Small intestine (tissue), 7 donors: ENCODE data around the gene QKI. TPM values are rescaled to one million over a fixed set of nuclear protein-coding genes. Genes with fewer than 3 reads are reported as not detected.

ENCODE experiments used
- DNase-seq, 2 donors: peaks; one replicate each; pipeline versions ENCODE4 v3.0.0 to v3.0.0-alpha.2; 2013
- FAIRE-seq: peaks from 2 replicates; lab custom pipeline; 2012; peaks lifted over from hg19 to GRCh38; lab: Jason Lieb, UNC
- H3K27ac ChIP-seq, 3 donors: one replicate each; pipeline ENCODE4 v1.5.1; 2013; ENCODE audit warnings: low read length in 2 of 3, mild to moderate bottlenecking in 2 of 3, control low read depth in 1 of 3, inconsistent platforms in 1 of 3, low read depth in 1 of 3, moderate library complexity in 1 of 3
- H3K27me3 ChIP-seq, 3 donors: one replicate each; pipeline ENCODE4 v1.6.1; 2013; ENCODE audit warnings: low read length in 3 of 3, inconsistent platforms in 1 of 3; ENCODE audit not compliant: control insufficient read depth in 3 of 3, insufficient read depth in 3 of 3
- H3K36me3 ChIP-seq, 3 donors: one replicate each; pipeline ENCODE4 v1.6.1; 2013; ENCODE audit warnings: low read length in 3 of 3, inconsistent platforms in 1 of 3, low read depth in 1 of 3, mild to moderate bottlenecking in 1 of 3, moderate library complexity in 1 of 3; ENCODE audit not compliant: control insufficient read depth in 3 of 3, insufficient read depth in 2 of 3
- H3K4me1 ChIP-seq, 3 donors: one replicate each; pipeline ENCODE4 v1.6.1; 2013; ENCODE audit warnings: low read length in 2 of 3, inconsistent platforms in 1 of 3, low read depth in 1 of 3, mild to moderate bottlenecking in 1 of 3, moderate library complexity in 1 of 3; ENCODE audit not compliant: control insufficient read depth in 3 of 3, insufficient read depth in 2 of 3
- H3K4me3 ChIP-seq, 3 donors: one replicate each; pipeline ENCODE4 v1.5.1; 2013; ENCODE audit warnings: low read length in 3 of 3, control low read depth in 1 of 3, inconsistent platforms in 1 of 3, low read depth in 1 of 3, mild to moderate bottlenecking in 1 of 3, moderate library complexity in 1 of 3
- H3K9me3 ChIP-seq, 2 donors: one replicate each; pipeline ENCODE4 v1.6.1; 2013; ENCODE audit warnings: low read depth in 1 of 2, low read length in 1 of 2; ENCODE audit not compliant: control insufficient read depth in 2 of 2, insufficient read depth in 1 of 2
- WGBS, 3 donors: extraction: QIAGEN DNeasy Blood & Tissue Kit; methylation state at CpG; one replicate each; pipeline ENCODE4 v1.1.7; 2013; 5-methylcytosine and 5-hydroxymethylcytosine counted together
- polyA plus RNA-seq, 4 donors: library from polyadenylated mRNA; stranded (reverse) in 3 of 4; unstranded in 1 of 4; fragments of 200-250 nt in 3 of 4; fragments of 120-200 nt in 1 of 4; gene quantifications; one replicate each; pipeline versions ENCODE4 v1.2.1 to v1.2.3, GENCODE V29; 2013
- donor health status: healthy with polysubstance abuse.
- donor health status: control.
- donor health status: control.
- donor health status: Bipolar disorder and iron deficiency.
- donor health status: healthy.

The QKI gene
- polyA plus RNA-seq, 4 donors, result 2.5 to 18.9 (median 13.7) TPM

DNA sequence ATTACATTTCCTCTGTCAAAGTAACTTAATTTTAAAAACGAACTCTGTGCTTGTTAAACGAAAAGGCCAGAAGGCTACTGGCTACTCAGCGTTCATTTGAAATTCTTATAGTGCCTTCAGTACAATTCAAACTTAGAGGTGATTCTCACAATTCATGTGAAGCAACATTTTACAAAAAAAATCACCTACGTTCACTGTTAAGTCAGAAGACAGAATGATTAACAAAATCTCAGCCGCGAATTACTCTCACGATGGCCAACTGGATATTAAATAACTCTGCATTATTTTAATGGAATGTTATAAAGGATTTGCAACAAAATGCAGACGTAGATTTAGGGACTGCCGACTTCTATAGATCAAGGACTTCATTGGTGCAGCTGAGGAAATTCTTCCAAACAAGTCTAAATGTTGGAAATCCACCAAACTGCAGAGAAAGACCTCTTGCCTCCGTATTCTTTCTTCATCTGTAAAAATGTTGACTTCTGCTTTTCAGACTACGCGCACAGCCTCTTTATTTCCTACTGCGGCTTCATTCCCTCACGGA, 1.6 kb upstream of the QKI start:
- Histone ChIP-seq H3K27ac (peak overlapping the region; percentile 71 to 99 (median 82)), H3K9me3 (peaks cover 0 to 3% of the 10 kb centered on the region in 2 donors), H3K27me3 (peaks cover 0 to 44% (median 0%) of the 10 kb centered on the region in 3 donors), H3K4me1 (no peaks in the 10 kb centered on the region), H3K36me3 (no peaks in the 10 kb centered on the region), H3K4me3 (peak overlapping the region; percentile 42 to 93 (median 83))
- WGBS, 3 donors, result 9 to 20% (median 16%) methylated on average over 14 of the region's 14 CpGs
- DNase-seq, result no peak
- FAIRE-seq, result no peak

DNA sequence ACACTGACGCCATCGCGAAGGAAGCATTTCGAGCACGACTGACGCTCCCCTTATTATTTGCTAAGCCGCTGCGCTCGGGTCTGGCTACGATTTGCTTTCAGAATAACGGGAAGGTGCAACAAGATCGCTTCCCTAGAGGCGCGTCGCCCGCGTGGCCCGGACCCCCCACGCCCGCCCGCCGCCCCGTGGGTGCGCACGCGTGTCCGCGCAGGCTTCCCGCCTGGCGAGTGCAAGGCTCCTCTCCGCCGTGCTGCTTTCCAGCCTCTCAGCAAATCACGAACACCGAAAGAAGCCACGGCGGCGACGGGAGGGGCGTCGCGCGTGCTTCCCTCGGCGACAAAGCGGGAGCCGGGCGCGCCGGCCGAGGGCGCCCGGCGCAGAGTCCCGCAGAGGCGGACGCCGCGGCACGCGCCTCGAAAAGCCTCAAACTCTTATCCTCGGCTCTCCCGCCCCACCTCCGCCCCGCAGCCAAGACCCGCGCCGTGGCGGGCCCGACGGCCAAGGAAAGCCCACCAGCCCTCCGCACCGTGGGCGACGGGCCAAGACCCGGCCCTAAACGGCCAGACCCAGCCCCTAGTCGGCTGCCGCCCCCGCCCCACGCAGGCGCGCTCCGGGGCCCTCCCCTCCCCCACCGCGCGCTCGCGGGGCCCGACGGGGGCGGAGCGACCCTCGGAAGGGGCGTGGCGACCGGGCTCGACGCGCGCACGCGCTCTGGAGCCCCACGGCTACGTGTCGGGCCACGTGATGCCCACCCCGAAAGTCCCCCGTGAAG, 987 bp upstream of the QKI start:
- Histone ChIP-seq H3K4me1 (no peaks in the 10 kb centered on the region), H3K4me3 (peak overlapping the region; percentile 42 to 93 (median 83)), H3K27me3 (peaks cover 0 to 48% (median 0%) of the 10 kb centered on the region in 3 donors), H3K36me3 (no peaks in the 10 kb centered on the region), H3K27ac (peak overlapping the region; percentile 71 to 99 (median 82)), H3K9me3 (peaks cover 0 to 3% of the 10 kb centered on the region in 2 donors)
- DNase-seq (peak; percentile 55 to 78), FAIRE-seq (no peak)
- 1 to 5% (median 2%) methylated on average over 84 to 109 of the region's 109 CpGs for WGBS, 3 donors

DNA sequence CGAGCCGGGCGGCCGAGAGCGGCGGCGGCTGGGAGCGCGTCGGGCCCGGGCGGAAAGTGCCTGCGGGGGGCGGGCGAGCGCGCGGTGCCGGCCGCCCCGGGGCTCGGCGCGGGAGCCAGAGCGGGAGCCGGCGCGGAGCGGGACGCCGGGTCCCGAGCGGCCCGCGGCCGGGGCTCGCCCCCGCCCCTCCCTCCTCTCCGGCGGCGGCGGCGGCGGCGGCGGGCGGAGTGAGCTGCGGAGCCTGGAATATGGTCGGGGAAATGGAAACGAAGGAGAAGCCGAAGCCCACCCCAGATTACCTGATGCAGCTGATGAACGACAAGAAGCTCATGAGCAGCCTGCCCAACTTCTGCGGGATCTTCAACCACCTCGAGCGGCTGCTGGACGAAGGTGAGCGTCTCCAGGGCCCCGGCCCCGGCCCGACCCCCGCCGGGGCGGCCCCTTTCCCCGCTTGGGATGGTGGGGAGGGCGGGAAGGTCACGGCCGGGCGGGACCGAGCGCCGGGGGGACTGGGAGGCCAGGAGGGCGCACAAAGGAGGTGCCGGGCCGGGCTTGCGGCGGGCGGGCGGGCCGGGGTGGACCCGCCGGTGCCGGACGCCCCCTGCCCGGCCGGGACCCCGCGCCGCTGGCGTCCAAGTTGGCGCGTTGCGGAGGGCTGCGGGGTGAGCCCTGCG, 565 bp downstream of the QKI start:
- no peaks in the 10 kb centered on the region for H3K4me1 ChIP-seq
- FAIRE-seq, result no peak
- peak in 1 of 2 donors; percentile 45 for DNase-seq
- 1% methylated on average over 48 to 94 of the region's 94 CpGs for WGBS, 3 donors
- peaks cover 0 to 3% of the 10 kb centered on the region in 2 donors for H3K9me3 ChIP-seq
- H3K36me3 ChIP-seq, result no peaks in the 10 kb centered on the region
- peaks cover 0 to 50% (median 0%) of the 10 kb centered on the region in 3 donors for H3K27me3 ChIP-seq
- H3K4me3 ChIP-seq, result peak overlapping the region; percentile 64 to 93 (median 83)
- peak overlapping the region; percentile 76 to 98 (median 76) for H3K27ac ChIP-seq

DNA sequence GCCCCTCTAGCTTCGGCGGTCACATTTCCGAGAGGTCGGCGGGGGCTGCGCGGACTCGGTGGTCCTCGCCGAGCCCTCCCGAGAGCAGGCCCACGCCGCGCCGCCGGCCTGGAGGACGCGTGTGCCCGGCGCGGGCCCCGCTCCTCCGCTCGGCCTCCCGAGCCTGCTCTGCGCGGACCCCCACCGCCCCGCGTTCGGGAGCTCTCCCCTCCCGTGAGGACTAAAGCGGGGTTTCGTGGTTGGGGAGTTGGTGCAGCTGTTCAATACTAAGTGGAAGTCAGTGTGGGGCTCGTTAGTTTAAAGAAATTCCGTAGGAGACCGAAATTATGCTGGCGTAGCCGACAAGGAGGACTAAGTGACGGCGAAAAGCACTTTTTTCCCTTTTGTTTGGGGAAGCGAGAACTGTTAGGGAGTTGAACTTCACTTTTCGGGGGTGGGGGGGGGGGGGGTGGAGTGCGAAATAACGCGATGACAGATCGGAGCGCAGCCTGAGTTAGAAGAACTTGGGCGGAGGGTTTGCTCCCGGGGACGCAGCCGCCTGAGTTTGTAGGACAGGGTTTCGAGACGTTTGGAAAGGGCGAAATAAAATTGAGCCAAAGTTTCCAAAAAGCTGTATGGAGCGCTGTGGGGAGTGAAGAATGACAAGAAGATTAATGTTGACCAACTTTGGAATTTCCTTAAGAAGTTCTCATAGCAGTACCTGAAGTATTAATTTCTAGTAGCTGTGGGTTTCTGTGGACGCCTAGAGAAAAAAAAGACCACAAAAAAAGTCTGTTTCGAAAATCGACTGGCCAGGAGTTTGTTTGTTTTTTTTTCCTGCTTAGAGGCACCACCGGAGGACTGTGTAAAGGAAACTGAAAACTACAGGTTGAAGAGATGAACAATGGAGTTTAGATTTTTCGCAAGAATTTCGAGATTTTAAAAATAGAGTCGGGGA, 1.4 kb downstream of the QKI start:
- Histone ChIP-seq H3K36me3 (no peaks in the 10 kb centered on the region), H3K4me1 (peaks cover 0 to 3% (median 0%) of the 10 kb centered on the region in 3 donors), H3K27me3 (peaks cover 0 to 47% (median 0%) of the 10 kb centered on the region in 3 donors), H3K4me3 (peak overlapping the region; percentile 64 to 93 (median 83)), H3K27ac (peak overlapping the region; percentile 76 to 98 (median 76)), H3K9me3 (peaks cover 0 to 3% of the 10 kb centered on the region in 2 donors)
- WGBS, 3 donors, result 1 to 6% (median 3%) methylated on average over 52 to 63 of the region's 63 CpGs
- FAIRE-seq, result no peak
- peak in 1 of 2 donors; percentile 46 for DNase-seq

DNA sequence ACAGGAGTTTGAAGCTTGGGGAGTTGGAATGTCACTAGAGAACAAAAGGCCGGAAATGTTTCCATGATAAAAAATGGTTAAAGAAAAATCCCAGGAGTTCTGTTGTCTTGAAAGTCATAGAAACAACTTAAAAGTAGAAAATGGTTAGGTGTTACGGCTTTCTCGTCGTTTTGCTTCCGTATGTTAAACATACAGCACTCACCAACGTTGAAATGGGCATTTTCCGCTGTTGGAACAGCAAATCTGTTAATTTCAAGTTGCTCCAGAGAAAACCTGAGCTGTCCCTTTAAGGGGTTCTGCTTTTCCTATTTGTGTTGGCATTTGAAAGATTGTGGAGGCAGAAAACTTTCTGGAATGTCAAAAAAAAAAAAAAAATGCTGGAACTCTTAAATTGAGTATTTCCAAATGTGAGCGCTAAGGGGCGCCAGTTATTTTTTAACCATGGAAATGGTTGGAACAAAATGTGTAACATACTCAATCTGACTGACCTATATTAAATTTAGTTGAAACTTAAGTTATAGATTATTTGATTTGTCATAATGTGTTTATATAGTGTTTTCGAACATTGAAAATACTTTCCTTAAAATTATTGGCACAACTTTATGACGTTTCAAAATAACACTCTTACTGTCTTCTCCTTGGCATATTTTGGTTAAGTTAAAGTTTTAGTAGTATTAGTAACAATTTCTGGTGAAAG, 2.2 kb downstream of the QKI start:
- DNase-seq, result peak; percentile 24 to 52
- WGBS, 3 donors, result 5 to 10% (median 7%) methylated on average over 11 of the region's 11 CpGs
- Histone ChIP-seq H3K4me1 (peaks cover 0 to 3% (median 0%) of the 10 kb centered on the region in 3 donors), H3K4me3 (peak overlapping the region; percentile 64 to 93 (median 83)), H3K36me3 (no peaks in the 10 kb centered on the region), H3K9me3 (no peaks in the 10 kb centered on the region), H3K27me3 (peaks cover 0 to 41% (median 0%) of the 10 kb centered on the region in 3 donors), H3K27ac (peak overlapping the region; percentile 20 to 98 (median 76))
- FAIRE-seq, result peak; percentile 92

DNA sequence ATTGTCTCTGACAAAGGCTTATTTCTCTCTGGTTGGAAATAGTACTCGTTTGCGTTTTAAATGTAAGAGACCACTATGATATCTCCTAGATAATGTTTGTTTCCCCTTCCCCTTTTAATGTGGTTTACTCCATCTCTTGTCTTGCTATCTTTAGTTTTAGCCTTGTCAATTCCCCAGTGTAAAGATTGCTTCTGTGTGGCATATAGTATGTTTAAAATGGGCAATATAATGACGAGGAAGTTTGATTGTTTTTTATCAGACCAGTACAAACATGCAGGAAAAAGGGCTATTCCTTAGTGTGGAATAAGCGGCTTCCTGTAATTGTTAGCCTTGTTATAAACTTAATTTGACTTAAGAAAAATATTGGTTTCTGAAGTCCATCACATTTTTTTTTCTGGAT, 3.1 kb downstream of the QKI start:
- peaks cover 0 to 47% (median 0%) of the 10 kb centered on the region in 3 donors for H3K27me3 ChIP-seq
- H3K4me3 ChIP-seq, result no peak overlapping the region
- peaks cover 0 to 3% (median 0%) of the 10 kb centered on the region in 3 donors for H3K4me1 ChIP-seq
- H3K9me3 ChIP-seq, result no peaks in the 10 kb centered on the region
- WGBS, 3 donors, result 21 to 24% (median 23%) methylated on average over 4 of the region's 4 CpGs
- no peak for DNase-seq
- H3K27ac ChIP-seq, result peak overlapping the region in 1 of 3 donors; percentile 13
- peaks cover 0 to 2% (median 0%) of the 10 kb centered on the region in 3 donors for H3K36me3 ChIP-seq
- FAIRE-seq, result no peak

DNA sequence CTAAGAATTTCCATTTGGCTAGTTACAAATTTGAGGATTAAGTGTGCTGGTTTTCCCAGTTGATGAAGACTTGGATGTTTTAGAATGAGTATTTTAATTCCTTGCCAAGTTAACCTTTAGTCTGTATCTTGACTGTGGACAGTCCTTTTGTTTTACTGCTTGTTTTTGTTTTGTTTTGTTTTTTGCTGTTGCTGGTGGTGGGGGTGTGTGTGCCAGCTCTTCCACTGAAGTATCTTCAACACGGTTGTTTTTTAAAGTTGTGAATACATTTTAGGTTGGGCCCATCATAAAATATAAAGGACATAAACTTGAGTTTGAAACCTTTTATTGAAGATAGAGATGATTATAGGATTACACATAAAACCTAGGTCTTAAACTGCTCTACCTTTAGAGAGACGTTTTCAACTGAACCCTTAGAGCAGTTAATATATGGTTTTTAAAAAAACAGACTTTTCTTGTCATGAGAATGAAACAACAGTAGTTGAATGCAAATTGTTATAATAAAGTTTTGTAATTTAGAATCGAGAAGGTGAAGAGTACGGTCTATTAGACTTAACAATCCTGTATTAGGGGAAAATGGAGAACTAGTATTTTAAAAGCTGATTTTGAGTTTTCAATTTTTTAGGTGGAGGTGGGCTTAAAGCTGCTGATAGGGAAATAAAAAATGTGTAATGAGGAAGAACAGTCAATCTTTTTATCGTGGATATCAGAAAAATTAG, 4.0 kb downstream of the QKI start:
- 46 to 54% (median 53%) methylated on average over 5 of the region's 5 CpGs for WGBS, 3 donors
- Histone ChIP-seq H3K27ac (no peak overlapping the region), H3K4me1 (peaks cover 0 to 3% (median 0%) of the 10 kb centered on the region in 3 donors), H3K9me3 (no peaks in the 10 kb centered on the region), H3K27me3 (peaks cover 0 to 45% (median 0%) of the 10 kb centered on the region in 3 donors), H3K4me3 (no peak overlapping the region), H3K36me3 (peaks cover 0 to 2% (median 0%) of the 10 kb centered on the region in 3 donors)
- FAIRE-seq (no peak), DNase-seq (no peak)
